Neural cell (in vitro differentiated cells): ENCODE results near the gene SLC12A7. TPM values are rescaled to one million over a fixed set of nuclear protein-coding genes. Genes with fewer than 3 reads are reported as not detected.

ENCODE experiments used
- H2AFZ ChIP-seq: fragments of 200-600, 300-800 bp; sonication (generic), shearing (Covaris generic); 2 replicates; pipeline ENCODE4 v1.6.0; 2014; ENCODE audit warnings: low read depth, mild to moderate bottlenecking, antibody characterized with exemption, low read length, moderate library complexity
- H3F3A ChIP-seq: fragments of 200-600 bp; shearing (Covaris generic); 2 replicates; pipeline ENCODE4 v1.6.1; 2016; ENCODE audit warnings: mild to moderate bottlenecking, moderate library complexity, mixed read lengths, antibody characterized with exemption, low read length; ENCODE audit not compliant: insufficient read depth, poor library complexity, severe bottlenecking
- H3K27ac ChIP-seq: fragments of 200-600, 300-800 bp; sonication (generic), shearing (Covaris generic); 2 replicates; pipeline ENCODE4 v1.5.1; 2014; ENCODE audit warnings: mild to moderate bottlenecking, low read length, moderate library complexity
- H3K27me3 ChIP-seq: fragments of 300-800, 200-600 bp; sonication (generic), shearing (Covaris generic); 2 replicates; pipeline ENCODE4 v1.6.0; 2014; ENCODE audit warnings: mild to moderate bottlenecking, low read depth, low read length, moderate library complexity; ENCODE audit not compliant: insufficient read depth
- H3K36me3 ChIP-seq: fragments of 300-800, 200-600 bp; sonication (generic), shearing (Covaris generic); 2 replicates; pipeline ENCODE4 v1.5.1; 2014; ENCODE audit warnings: mild to moderate bottlenecking, antibody characterized with exemption, low read length, moderate library complexity; ENCODE audit not compliant: insufficient read depth
- H3K4me2 ChIP-seq: fragments of 300-800, 200-600 bp; sonication (generic), shearing (Covaris generic); 2 replicates; pipeline ENCODE4 v1.6.0; 2014; ENCODE audit warnings: mild to moderate bottlenecking, low read length
- H3K4me3 ChIP-seq: fragments of 300-800, 200-600 bp; sonication (generic), shearing (Covaris generic); 2 replicates; pipeline ENCODE4 v1.5.1; 2014; ENCODE audit warnings: mild to moderate bottlenecking, low read length, moderate library complexity
- H3K79me2 ChIP-seq: fragments of 200-600 bp; shearing (Covaris generic); replicated peaks from 2 replicates; pipeline ENCODE4 v1.6.0; 2014; ENCODE audit warnings: mild to moderate bottlenecking, low read length, moderate library complexity; ENCODE audit not compliant: insufficient read depth
- H3K9ac ChIP-seq: fragments of 300-800, 200-600 bp; sonication (generic), shearing (Covaris generic); 2 replicates; pipeline ENCODE4 v1.6.1; 2016; ENCODE audit warnings: mild to moderate bottlenecking, low read length, mixed read lengths
- H3K9me2 ChIP-seq: fragments of 200-600 bp; shearing (Covaris generic); 2 replicates; pipeline ENCODE4 v1.6.1; 2016; ENCODE audit warnings: mild to moderate bottlenecking, low read length, mixed read lengths; ENCODE audit not compliant: insufficient read depth
- H3K9me3 ChIP-seq: fragments of 200-600, 300-800 bp; sonication (generic), shearing (Covaris generic); 2 replicates; pipeline ENCODE4 v1.6.1; 2016; ENCODE audit warnings: mild to moderate bottlenecking, mixed run types, low read length, moderate library complexity, mixed read lengths
- H4K20me1 ChIP-seq: fragments of 200-600 bp; shearing (Covaris generic); 2 replicates; pipeline ENCODE4 v1.6.1; 2016; ENCODE audit warnings: mild to moderate bottlenecking, mixed run types; ENCODE audit not compliant: insufficient read depth
- CTCF ChIP-seq: fragments of 450-650 bp; IDR thresholded peaks from 2 replicates; pipeline ENCODE4 v1.5.1; 2014; ENCODE audit warnings: antibody characterized with exemption, mild to moderate bottlenecking, moderate library complexity; ENCODE audit not compliant: poor library complexity, severe bottlenecking
- EP300 ChIP-seq: fragments of 450-650 bp; conservative IDR thresholded peaks from 2 replicates; pipeline ENCODE4 v1.6.1; 2014; ENCODE audit warnings: antibody characterized with exemption, mild to moderate bottlenecking, moderate library complexity; ENCODE audit not compliant: poor library complexity, severe bottlenecking
- EZH2 ChIP-seq: fragments of 200-600, 300-800 bp; shearing (Covaris generic), sonication (generic); IDR thresholded peaks from 2 replicates; pipeline ENCODE4 v1.6.1; 2014; ENCODE audit warnings: antibody characterized with exemption, low read length, borderline replicate concordance, mild to moderate bottlenecking; ENCODE audit not compliant: insufficient read depth, poor library complexity, severe bottlenecking
- POLR2AphosphoS5 ChIP-seq: IDR thresholded peaks from 2 replicates; pipeline ENCODE4 v1.6.1; 2012
- RAD21 ChIP-seq: fragments of 450-650 bp; conservative IDR thresholded peaks from 2 replicates; pipeline ENCODE4 v1.6.1; 2014; ENCODE audit warnings: antibody characterized with exemption, mild to moderate bottlenecking, moderate library complexity
- REST ChIP-seq: IDR thresholded peaks from 2 replicates; pipeline ENCODE4 v1.6.1; 2012; ENCODE audit warnings: borderline replicate concordance
- SMC3 ChIP-seq: fragments of 450-650 bp; conservative IDR thresholded peaks from 2 replicates; pipeline ENCODE4 v1.6.1; 2014; ENCODE audit warnings: antibody characterized with exemption, mild to moderate bottlenecking, moderate library complexity; ENCODE audit not compliant: poor library complexity
- TAF1 ChIP-seq: IDR thresholded peaks from 2 replicates; pipeline ENCODE4 v1.6.1; 2012; ENCODE audit warnings: low read depth
- polyA plus RNA-seq: library from polyadenylated mRNA; depleted of rRNA; stranded (reverse); fragments of >200 nt; gene quantifications from 2 replicates; pipeline ENCODE4 v1.2.3, GENCODE V29; 2014

Gene SLC12A7
- polyA plus RNA-seq, 1 donor from 2014 or later: 4.5 TPM

- Histone ChIP-seq H3K9ac (no peak overlapping the region), H3K4me2 (no peak overlapping the region), H2AFZ (no peak overlapping the region), H3K36me3 (no peaks in the 10 kb centered on the region), H3K9me3 (no peaks in the 10 kb centered on the region), H3K9me2 (no peaks in the 10 kb centered on the region), H3K4me3 (no peak overlapping the region), H3K79me2 (no peaks in the 10 kb centered on the region), H3F3A (no peaks in the 10 kb centered on the region), H3K27ac (no peak overlapping the region), H3K27me3 (no peaks in the 10 kb centered on the region), H4K20me1 (no peaks in the 10 kb centered on the region)
- TF ChIP-seq RAD21: no peak
- no peak for TF ChIP-seq POLR2AphosphoS5
- TF ChIP-seq EZH2: no peak
- TF ChIP-seq CTCF: no peak
- no peak for TF ChIP-seq EP300
- no peak for TF ChIP-seq REST
- TF ChIP-seq SMC3: no peak
These were observed 79.3 kb downstream of the SLC12A7 start for GRCh38 chr5:1032551-1033027.

DNA sequence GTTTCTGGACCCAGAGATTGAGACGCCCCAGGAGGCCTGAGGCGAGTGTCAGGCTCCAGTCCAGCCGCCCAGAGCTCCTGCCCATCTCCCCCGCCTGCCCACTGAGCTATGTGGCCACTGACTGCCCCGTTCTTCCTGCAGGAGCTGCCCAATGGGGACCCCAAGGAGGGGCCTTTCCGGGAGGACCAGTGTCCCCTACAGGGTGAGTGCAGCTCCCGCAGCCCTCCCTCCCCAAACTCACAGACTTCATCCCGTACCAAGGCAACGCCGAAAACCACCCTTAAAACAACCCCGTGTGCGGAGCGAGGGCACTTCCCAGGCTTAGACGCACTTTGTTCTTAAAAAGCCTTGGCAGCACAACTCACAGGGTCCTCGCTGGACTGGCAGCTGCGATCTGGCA lies 79.9 kb downstream of the SLC12A7 start:
- TF ChIP-seq TAF1 (no peak), EZH2 (no peak)
- no peaks in the 10 kb centered on the region for H3K36me3 ChIP-seq
- H3K4me2 ChIP-seq: no peak overlapping the region
- H3K79me2 ChIP-seq: no peaks in the 10 kb centered on the region
- no peaks in the 10 kb centered on the region for H4K20me1 ChIP-seq
- no peak overlapping the region for H2AFZ ChIP-seq
- H3K9ac ChIP-seq: no peak overlapping the region
- no peaks in the 10 kb centered on the region for H3F3A ChIP-seq
- no peaks in the 10 kb centered on the region for H3K27me3 ChIP-seq
- H3K9me3 ChIP-seq: no peaks in the 10 kb centered on the region
- H3K9me2 ChIP-seq: no peaks in the 10 kb centered on the region
- no peak overlapping the region for H3K4me3 ChIP-seq
- H3K27ac ChIP-seq: no peak overlapping the region

DNA sequence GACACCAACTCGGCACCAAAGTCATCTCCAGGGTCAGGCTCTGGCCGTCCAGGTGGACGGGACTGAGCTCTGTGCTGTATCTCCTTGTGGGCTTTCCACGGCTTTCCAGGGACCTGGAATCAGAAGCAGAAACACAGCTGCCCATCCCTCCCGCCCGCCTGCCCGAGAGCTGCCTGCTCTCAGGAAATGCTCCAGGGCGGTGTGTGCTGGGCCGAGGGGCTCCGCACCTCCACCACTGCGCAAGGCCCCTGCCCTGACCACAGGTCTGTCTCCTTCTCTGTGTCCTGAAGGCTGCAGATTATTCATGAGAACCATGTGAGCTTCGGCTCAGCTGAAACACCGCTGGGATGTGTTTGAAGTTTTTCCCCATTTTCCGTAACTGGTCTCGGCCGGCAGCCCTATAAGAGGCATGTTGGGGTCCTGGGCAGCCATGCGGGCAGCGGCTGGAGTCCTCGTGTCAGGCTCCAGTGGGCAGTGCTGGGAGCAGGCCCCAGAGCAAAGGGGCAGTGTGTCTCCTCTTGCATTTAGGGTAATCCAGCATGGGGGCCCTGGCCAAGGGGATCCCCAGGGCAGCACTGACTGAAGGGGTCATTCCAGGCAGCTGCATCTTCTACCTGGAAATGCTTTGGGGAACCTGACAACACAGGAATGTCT lies 80.4 kb downstream of the SLC12A7 start:
- Histone ChIP-seq H3K9me2 (no peaks in the 10 kb centered on the region), H3K9me3 (no peaks in the 10 kb centered on the region), H3K27me3 (no peaks in the 10 kb centered on the region), H3F3A (no peaks in the 10 kb centered on the region), H3K79me2 (no peaks in the 10 kb centered on the region), H3K4me3 (no peak overlapping the region), H3K36me3 (no peaks in the 10 kb centered on the region), H4K20me1 (no peaks in the 10 kb centered on the region), H3K27ac (no peak overlapping the region), H3K9ac (no peak overlapping the region), H2AFZ (no peak overlapping the region), H3K4me2 (no peak overlapping the region)
- TF ChIP-seq EP300 (no peak), REST (no peak)
